Renal pelvis (tissue), 4 donors: ENCODE data around the gene EFNA4. TPM values are rescaled to one million over a fixed set of nuclear protein-coding genes. Genes with fewer than 3 reads are reported as not detected.

ENCODE experiments used
- DNase-seq: peaks from one replicate; pipeline ENCODE4 v3.0.0-alpha.2; 2013
- polyA plus RNA-seq, 3 donors: library from polyadenylated mRNA; unstranded; fragments of 120-200 nt; gene quantifications; one replicate each; pipeline ENCODE4 v1.2.1, GENCODE V29; 2013; ENCODE audit not compliant: insufficient read length in 3 of 3

Gene EFNA4
- polyA plus RNA-seq, 3 donors = 22.1 to 23.7 (median 23.0) TPM

DNA sequence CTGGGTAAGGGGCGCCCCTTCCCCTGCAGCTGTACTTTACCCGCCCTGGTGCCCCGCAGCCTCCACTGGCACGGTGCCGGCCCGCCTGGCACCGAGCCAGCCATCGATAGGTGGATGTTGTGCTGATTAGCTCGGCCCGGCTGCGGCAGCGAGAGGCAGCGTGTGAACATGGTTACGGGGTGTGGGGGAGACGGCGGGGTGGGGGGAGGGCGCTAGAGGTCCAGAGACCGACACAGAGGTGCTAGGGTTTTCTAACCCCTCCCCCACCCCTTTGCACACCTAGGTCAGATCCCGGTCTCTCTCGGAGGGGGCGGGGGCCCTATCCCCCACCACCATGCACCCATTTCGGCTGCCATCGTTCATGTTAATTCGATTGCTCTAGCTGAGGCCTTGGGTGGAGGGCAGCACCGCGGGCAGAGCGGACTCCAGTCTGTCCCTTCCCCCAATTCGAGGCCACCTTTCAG, 6.7 kb downstream of the EFNA4 start:
- no peak for DNase-seq

- DNase-seq = peak; percentile 79
Measured at GRCh38 chr1:155070721-155071569, 7.4 kb downstream of the EFNA4 start.

- DNase-seq = no peak
Measured at GRCh38 chr1:155071701-155072100, 8.2 kb downstream of the EFNA4 start.

- no peak for DNase-seq
Measured at GRCh38 chr1:155072531-155073289, 9.2 kb downstream of the EFNA4 start.

- DNase-seq = no peak
Measured at GRCh38 chr1:155073377-155074242, 10.1 kb downstream of the EFNA4 start.

DNA sequence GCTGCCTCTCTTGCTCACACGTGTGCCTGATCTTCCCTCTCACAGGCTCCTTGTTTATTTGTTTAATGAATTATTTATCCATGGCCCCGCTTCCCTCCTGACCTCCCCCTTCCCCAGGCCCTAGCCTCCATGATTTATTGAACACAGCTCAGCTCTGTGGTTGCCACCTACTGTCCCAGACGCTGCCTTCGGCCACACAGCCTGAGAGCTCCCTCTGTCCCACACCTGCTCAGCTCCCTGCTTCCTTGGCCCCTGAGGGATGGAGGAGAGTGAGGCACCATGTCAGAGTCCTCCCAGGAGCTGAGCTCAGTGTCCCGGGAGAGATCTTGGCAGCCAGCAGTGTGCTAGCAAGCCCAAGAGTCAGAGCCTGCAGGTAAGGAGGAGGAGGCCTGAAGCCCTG, 12.0 kb downstream of the EFNA4 start:
- DNase-seq = no peak

GRCh38 chr1:155076371-155076770, 12.8 kb downstream of the EFNA4 start:
- DNase-seq = no peak

- no peak for DNase-seq
Measured at GRCh38 chr1:155077346-155077745, 13.8 kb downstream of the EFNA4 start.

- DNase-seq = no peak
Measured at GRCh38 chr1:155077758-155078445, 14.4 kb downstream of the EFNA4 start.

- DNase-seq = no peak
Measured at GRCh38 chr1:155078469-155079209, 15.1 kb downstream of the EFNA4 start, which contains the start of gene EFNA3. Gene EFNA3 (plus strand): TSS chr1:155078837. CDS start chr1:155078942, 105 bp downstream.

DNA sequence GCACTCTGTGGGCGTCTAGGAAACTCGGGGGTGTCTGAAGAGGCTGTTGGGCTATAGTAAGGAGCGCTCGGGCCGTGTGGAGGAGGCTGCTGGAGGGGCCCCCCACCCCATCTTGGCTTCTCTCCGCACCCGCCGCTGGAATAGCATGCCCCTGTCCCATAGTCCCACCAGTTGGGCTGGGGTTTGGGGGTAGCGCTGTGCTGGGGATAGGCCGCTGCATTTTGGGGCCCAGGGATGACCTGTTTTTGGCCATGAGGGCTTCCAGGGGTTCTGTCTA, 15.6 kb downstream of the EFNA4 start:
- DNase-seq = no peak

GRCh38 chr1:155079487-155080311, 16.2 kb downstream of the EFNA4 start:
- no peak for DNase-seq

GRCh38 chr1:155080312-155081228, 17.0 kb downstream of the EFNA4 start:
- peak; percentile 85 for DNase-seq

GRCh38 chr1:155081472-155082300, 18.1 kb downstream of the EFNA4 start:
- no peak for DNase-seq

GRCh38 chr1:155082301-155083051, 18.9 kb downstream of the EFNA4 start:
- DNase-seq = no peak

GRCh38 chr1:155083052-155083541, 19.6 kb downstream of the EFNA4 start:
- no peak for DNase-seq
